ENCODE measurements around the gene PTPRM. TPM values are rescaled to one million over a fixed set of nuclear protein-coding genes. Genes with fewer than 3 reads are reported as not detected.

Gene PTPRM
- total RNA-seq, 4 donors from 2014 or later = 170 to 198 (median 182) TPM

- TF ChIP-seq POLR2A (IDR thresholded peaks at IDR 0.05) (no peak), CTCF (IDR thresholded peaks at IDR 0.05) (no peak)
- no peaks in the 10 kb centered on the region for H3K9me3 ChIP-seq
- intact Hi-C loops (cut with DNase I) = no loop called here
- WGBS, 2 donors = 88 to 98% methylated on average over 4 of the region's 4 CpGs
- no peak overlapping the region for H3K4me3 ChIP-seq (replicated peaks in 1 of 3)
- no peaks in the 10 kb centered on the region for H3K36me3 ChIP-seq
- DNase-seq = no peak
- H3K4me1 ChIP-seq = peaks cover 0 to 9% of the 10 kb centered on the region in 2 donors
- H3K27ac ChIP-seq = no peak overlapping the region
- no peaks in the 10 kb centered on the region for H3K27me3 ChIP-seq
Observed at GRCh38 chr18:8339210-8339609, 772.1 kb downstream of the PTPRM start.

GRCh38 chr18:8339952-8340351 is 772.8 kb downstream of the PTPRM start:
- intact Hi-C loops (cut with DNase I) = no loop called here
- H3K4me3 ChIP-seq (replicated peaks in 1 of 3) = no peak overlapping the region
- H3K27ac ChIP-seq = no peak overlapping the region
- TF ChIP-seq POLR2A (IDR thresholded peaks at IDR 0.05) (no peak), CTCF (IDR thresholded peaks at IDR 0.05) (no peak)
- 85 to 90% methylated on average over 10 of the region's 10 CpGs for WGBS, 2 donors
- H3K36me3 ChIP-seq = no peaks in the 10 kb centered on the region
- no peak for DNase-seq
- no peaks in the 10 kb centered on the region for H3K27me3 ChIP-seq
- H3K4me1 ChIP-seq = peaks cover 0 to 9% of the 10 kb centered on the region in 2 donors
- H3K9me3 ChIP-seq = no peaks in the 10 kb centered on the region

GRCh38 chr18:8341481-8342230 is 774.5 kb downstream of the PTPRM start:
- WGBS, 2 donors = 50 to 60% methylated on average over 6 of the region's 6 CpGs
- Histone ChIP-seq H3K36me3 (peaks cover 0 to 2% of the 10 kb centered on the region in 2 donors), H3K27me3 (no peaks in the 10 kb centered on the region), H3K27ac (no peak overlapping the region), H3K4me1 (peaks cover 0 to 9% of the 10 kb centered on the region in 2 donors), H3K9me3 (no peaks in the 10 kb centered on the region), H3K4me3 (replicated peaks in 1 of 3) (no peak overlapping the region)
- TF ChIP-seq POLR2A (IDR thresholded peaks at IDR 0.05) = no peak
- no peak for TF ChIP-seq CTCF (IDR thresholded peaks at IDR 0.05)
- intact Hi-C loops (cut with DNase I) = no loop called here
- no peak for DNase-seq

GRCh38 chr18:8348051-8348720 is 781.1 kb downstream of the PTPRM start:
- intact Hi-C loops (cut with DNase I) = no loop called here

More at GRCh38 chr18:8348051-8348720, 781.1 kb downstream of the PTPRM start:
- peaks cover 0 to 2% of the 10 kb centered on the region in 2 donors for H3K36me3 ChIP-seq
- no peaks in the 10 kb centered on the region for H3K4me1 ChIP-seq
- 94 to 95% methylated on average over 17 of the region's 17 CpGs for WGBS, 2 donors
- H3K9me3 ChIP-seq = no peaks in the 10 kb centered on the region
- no peak overlapping the region for H3K27ac ChIP-seq
- TF ChIP-seq POLR2A (IDR thresholded peaks at IDR 0.05) (no peak), CTCF (IDR thresholded peaks at IDR 0.05) (no peak)
- no peak for DNase-seq
- no peak overlapping the region for H3K4me3 ChIP-seq (replicated peaks in 1 of 3)
- H3K27me3 ChIP-seq = no peaks in the 10 kb centered on the region
